GM19099 (cell line): ENCODE results near the gene CTAG1A.
"Not testable (repeated sequence)": the region's sequence is repeated elsewhere in the genome, so short reads cannot be mapped to it uniquely, and the experiment has no call there.

Source experiments
- POLR2A ChIP-seq: IDR thresholded peaks from 3 replicates; pipeline ENCODE4 v1.6.1; 2011; ENCODE audit warnings: low read depth; ENCODE audit not compliant: insufficient read length; ENCODE audit errors: extremely low read depth

Gene CTAG1A

DNA sequence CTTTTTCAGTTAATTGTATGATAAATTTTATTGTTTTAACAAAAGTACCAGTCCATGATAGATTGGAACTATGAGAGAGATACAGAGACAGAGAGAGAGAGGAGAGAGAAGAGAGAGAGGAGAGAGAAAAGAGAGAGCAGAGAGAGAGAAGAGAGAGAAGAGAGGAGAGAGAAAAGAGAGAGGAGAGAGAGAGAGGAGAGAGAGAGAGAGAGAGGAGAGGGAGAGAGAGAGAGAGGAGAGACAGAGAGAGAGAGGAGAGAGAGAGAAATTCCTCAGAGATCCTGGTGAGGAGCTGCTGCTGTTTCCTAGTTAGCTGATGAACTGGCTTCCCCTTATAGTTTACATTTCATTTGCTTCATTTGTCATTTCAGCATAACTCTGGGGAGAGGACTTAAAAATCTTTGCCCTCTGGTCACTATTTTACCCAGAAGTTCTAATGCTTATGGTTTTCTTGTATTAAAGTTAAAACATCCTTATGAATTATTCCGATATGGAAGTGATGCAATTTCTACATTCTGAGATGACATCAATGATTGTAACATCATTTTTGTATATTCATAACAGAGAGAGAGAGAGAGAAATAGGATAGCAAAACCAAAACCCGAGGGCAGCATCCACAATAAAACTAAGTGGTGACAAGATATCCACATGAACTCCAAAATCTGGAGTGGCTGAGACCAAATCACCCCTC lies 10.8 kb downstream of the CTAG1A start:
- no peak for TF ChIP-seq POLR2A

DNA sequence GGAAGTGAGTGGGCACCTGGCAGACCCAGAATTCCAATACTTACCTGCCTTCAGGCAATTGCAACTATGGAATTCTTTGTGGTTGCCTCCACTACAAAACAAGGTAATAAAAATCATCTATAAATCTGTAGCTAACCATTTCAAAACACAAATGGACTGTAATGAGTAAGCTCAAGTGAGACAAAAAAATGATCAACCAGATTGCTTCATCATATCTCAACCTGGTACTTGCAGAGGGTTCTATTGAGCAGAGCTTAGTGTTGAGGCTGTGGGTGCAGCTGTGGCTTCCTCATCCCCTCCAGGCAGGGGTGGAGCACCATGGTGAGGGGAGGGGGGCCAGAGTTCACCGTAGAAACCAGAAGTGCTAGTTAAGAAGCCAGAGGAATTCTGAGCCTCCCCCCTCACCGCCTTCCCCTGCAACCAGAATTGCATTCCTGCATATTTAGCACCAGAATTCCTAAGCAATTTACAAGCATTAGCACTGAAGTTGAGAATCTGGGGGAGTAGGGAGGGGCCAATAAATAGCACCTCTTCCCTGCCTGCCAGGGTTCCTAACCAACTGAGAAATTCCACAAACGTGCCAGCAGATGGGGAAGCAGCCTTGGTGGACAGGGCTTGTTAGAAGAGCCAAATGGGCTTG lies 11.5 kb downstream of the CTAG1A start:
- TF ChIP-seq POLR2A = no peak

DNA sequence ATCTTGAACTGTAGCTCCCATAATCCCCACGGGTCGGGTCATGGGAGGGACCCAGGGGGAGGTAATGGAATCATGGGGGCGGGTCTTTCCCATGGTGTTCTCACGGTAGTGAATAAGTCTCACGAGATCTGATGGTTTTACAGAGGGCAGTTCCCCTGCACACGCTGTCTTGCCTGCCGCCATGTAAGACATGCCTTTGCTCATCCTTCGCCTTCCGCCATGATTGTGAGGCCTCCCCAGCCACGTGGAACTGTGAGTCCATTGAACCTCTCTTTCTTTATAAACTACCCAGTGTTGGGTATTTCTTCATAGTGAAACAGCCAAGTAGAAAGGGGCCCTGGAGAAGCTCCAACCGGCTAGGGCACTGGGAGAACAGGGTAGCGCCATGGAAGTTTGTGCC lies 12.3 kb downstream of the CTAG1A start:
- TF ChIP-seq POLR2A = no peak

DNA sequence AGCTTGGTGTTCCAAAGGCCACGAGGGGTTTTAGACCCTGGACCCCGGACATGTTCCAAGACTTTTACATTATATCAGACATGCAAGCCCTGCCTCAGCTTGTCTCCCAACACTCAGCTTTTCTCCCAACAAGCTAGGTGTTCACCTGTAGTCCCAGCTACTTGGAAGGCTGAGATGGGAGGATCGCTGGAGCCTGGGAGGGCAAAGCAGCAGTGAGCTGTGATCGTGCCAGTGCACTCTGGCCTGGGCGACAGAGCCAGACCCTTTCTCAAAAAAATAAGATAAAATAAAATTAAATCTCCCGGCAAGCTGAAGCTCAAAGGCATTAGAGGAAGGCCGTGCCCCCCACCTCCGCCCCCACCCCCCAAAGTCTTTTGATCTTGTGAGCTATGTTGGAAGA lies 13.7 kb downstream of the CTAG1A start:
- no peak for TF ChIP-seq POLR2A

DNA sequence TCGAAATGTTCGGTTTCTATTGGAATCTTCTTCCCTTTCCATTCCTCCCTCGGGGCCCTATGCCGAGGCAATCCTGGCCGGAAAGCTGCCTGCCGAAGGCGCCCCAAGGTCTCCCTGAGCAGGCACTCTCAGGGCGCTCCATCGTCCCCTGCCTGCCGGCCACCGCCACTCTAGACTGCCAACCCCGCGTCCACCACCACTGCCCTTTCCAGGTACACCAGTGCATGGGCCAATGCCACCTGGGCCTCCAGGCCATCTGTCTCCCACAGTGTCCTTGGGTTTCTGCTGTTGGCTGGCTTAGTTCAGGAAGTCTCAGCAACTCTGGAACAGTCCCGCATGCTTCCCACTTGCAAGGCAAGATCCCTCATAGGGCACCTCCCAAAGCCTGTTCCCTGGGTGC lies 14.6 kb downstream of the CTAG1A start:
- TF ChIP-seq POLR2A = no peak

DNA sequence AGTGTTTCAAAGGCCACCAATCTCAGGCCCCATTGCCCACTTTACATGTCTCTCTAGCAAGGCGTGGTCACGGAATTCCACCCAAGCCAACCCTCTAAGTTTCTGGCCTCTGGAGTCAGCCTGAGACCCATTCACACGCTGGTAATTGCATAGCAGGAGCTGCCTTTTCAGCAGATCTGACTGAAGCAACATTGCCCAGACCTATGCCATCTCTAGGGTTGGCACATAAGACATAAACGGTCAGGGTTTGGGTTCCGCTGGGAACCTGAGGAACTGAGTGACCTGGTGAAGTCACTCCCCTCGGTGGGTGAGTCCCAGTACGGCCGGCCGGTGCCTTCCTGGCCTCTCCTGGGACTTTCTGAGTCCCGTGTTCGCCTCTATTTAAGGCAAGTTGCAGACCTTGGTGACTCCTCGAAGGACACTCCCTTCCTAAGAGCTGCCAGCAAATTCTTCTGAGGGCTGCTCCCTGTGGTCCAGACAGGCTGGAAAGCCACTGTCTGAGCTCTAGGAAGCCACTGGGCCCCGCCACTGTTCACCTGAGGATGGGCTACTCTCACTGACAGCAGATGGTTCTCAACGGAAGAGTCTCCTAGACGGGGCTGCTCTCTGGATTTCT lies 15.9 kb downstream of the CTAG1A start:
- no peak for TF ChIP-seq POLR2A

DNA sequence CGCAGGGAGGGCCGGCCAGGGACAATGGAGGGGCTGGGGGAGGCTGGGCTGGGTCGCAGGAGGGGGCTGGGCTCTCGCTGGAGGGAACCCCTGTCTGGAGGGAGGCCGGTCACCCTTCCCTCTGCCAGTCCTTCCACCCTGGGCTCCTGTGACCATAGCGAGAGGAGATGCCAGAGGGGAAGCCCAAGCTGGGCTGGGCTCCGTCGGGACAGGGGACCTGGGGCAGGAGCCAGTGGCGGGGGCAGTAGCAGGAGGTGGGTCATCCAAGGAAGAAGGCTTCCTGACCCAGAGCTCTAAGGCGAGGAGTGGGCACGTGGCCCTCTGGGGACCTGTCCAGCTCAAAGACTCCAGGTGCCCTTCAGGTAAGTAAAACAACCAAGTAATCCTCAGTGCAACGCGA lies 17.3 kb downstream of the CTAG1A start:
- TF ChIP-seq POLR2A = no peak

DNA sequence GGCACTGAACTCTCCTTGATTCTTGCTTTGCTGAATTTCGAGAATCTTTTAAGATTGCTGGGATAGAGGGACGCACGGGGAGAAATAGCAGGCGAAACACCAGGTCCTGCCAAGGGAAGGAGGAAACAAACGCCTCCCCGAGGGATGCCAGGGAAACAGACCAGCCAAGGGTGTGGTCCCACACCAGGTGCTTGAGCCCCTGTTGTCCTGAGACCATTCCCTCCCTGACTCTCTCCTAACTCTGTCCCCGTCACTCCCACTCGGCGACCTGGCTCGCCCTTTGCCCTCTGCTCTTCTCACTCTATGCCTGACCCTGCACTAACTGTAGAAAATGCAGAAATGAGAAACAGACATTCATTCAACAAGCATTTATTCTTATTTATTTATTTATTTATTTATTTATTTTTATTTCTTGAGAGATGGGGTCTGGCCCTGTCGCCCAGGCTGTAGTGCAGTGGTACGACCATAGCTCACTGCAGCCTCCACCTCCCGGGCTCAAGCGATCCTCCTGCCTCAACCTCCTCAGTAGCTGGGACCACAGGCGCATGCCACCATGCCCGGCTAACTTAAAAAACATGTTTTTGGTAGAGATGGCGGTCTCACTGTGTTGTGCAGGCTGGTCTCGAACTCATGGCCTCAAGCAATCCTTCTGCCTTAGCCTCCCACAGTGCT lies 18.0 kb downstream of the CTAG1A start:
- TF ChIP-seq POLR2A = no peak

DNA sequence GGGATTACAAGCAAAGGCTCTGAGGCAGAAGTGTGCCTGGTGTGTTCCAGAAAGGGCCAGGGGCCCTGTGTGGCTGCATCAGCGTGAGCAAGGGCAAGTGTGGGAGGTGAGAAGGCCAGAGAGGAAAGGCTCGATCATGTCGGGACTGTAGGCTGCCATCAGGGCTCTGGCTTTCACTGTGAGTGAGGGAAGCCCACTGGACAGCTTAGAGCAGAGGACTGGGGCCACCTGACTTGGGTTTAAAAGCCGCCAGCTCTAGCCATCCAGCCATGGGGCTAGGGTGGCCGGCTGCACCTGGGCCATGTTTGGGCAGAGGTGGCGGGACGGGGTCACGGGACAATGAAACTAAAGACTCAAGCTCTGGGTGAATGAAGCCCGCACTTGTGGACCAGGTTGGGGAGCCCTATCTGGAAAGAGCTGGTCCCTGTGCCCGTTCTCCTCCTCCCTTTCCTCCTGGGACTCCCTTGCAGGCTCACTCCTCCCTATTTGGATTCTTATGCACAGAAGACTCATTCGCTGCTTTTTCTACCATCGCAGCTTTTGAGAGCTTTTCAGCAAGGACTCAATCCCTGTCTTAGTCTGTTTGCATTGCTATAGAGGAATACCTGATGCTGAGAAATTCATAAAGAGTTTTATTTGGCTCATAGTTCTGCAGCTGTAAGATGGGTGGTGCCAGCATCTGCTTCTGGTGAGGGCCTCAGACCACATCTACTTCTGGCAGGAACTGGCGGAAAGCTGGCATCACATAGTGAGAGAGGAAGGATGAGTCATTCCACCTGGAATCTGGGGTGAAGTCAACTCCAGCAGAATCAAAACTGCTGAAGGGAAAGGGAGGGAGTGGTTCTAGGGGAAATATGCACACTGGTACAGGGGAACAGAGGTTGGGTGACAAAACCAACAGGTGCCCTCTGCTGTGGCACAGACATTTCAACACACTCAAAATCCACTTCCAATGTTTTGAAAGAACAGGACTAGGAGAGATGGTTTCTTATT lies 18.8 kb downstream of the CTAG1A start:
- no peak for TF ChIP-seq POLR2A

DNA sequence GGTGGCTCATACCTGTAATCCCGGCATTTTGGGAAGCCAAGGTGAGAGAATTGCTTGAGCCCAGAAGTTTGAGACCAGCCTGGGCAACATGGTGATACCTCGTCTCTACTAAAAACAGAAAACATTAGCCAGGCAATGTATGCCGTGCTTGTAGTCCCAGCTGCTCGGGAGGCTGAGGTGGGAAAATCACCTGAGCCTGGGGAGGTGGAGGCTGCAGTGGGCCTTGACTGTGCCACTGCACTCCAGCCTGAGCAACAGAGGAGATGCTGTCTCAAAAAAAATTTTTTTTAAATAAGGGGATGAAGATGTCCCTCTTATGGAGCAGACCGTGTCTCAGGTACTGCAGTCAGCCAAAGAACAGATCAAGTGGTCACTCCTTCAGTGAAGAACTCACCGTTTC lies 20.6 kb downstream of the CTAG1A start:
- TF ChIP-seq POLR2A = no peak

DNA sequence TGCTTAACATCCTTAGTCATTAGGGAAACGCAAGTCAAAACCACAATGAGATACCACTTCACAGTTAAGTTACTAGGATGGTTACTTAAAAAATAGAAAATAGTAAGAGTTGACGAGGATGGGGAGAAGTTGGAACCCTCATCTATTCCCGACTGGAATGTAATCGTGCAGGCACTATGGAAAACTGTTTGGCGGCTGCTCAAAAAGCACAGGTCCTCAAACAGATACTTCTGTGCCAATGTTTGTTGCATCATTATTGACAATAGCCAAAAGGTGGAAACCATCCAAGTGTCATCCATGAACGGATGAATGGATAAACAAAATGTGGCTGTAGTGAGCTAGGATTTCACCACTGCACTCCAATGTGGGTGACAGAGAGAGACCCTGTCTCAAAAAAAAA lies 22.4 kb downstream of the CTAG1A start:
- TF ChIP-seq POLR2A = no peak

DNA sequence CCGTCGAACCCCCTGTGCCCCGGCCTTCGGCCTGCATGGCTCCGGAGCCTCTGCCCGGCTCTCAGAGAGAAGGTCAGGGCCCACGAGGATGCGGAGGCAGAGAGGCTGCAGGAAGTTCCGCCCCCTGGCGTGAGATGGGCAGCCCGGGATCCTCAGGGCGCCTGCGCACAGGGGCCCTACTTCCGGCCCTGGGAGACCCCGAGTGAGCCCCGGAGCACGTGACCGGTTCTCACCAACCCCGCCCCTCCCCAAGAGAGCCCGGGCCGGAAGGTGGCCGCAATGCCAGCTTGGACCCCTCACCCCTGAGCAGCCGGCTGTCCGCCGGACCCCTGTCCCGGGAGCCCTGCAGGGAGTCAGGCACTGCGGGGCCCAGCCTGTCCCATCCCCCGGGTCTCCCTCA lies 34.2 kb downstream of the CTAG1A start, which contains the start of gene CTAG1B:
Gene CTAG1B (minus strand): TSS at position 101 of the 400 bp plus-strand sequence. CDS start 64 bp downstream, at position 37.
- not testable (repeated sequence) for TF ChIP-seq POLR2A
